K562 (cell line): ENCODE data around the gene CYFIP2. TPM values are rescaled to one million over a fixed set of nuclear protein-coding genes. Genes with fewer than 3 reads are reported as not detected.

Source experiments
- ATAC-seq: fragments of 200-7000 bp; cut with Tn5 transposase; 3 replicates; pipeline ENCODE4 v1.9.1; 2020; ENCODE audit warnings: moderate library complexity
- BruUV-seq: library from RNA; stranded (reverse); fragments of 400-500 nt; replicated peaks from 2 replicates; lab custom pipeline; 2021; lab: Mats Ljungman, UMichigan
- CTCF ChIA-PET: fragments of 300-600 bp; formaldehyde crosslinking; extraction: SDS; loops from one replicate; lab custom pipeline; 2021; ENCODE audit warnings: low intra/inter-chr PET ratio; lab: Yijun Ruan, JAX
- POLR2A ChIA-PET: fragments of 300-600, 350-650 bp; sonication (Branson Sonifier 250); formaldehyde crosslinking; extraction: SDS; loops from one replicate; lab custom pipeline; 2021; ENCODE audit warnings: antibody characterized with exemption, inconsistent platforms; lab: Yijun Ruan, JAX
- DNase-seq, 4 experiments: peaks; one replicate each; pipeline versions ENCODE4 v3.0.0 to v3.0.0-alpha.2; 2011 to 2018; ENCODE audit warnings: low spot score in 3 of 4, mixed read lengths in 3 of 4; ENCODE audit errors: extremely low read depth in 1 of 4
- FAIRE-seq: peaks from 2 replicates; lab custom pipeline; 2011; peaks lifted over from hg19 to GRCh38; lab: Jason Lieb, UNC
- H2AFZ ChIP-seq: 2 replicates; pipeline ENCODE4 v1.6.0; 2011; ENCODE audit warnings: low read depth, low read length, control low read depth, inconsistent platforms
- H3K27ac ChIP-seq: fragments of 200-600 bp; 3 replicates; pipeline ENCODE4 v1.8.0; 2011; ENCODE audit warnings: low read depth, mild to moderate bottlenecking, control low read depth, inconsistent platforms, low read length, moderate library complexity, mixed read lengths; ENCODE audit errors: extremely low read depth
- H3K27me3 ChIP-seq, 2 experiments: fragments of 300-600 bp in 1 of 2; 2 replicates in 1 of 2; 3 replicates in 1 of 2; pipeline versions ENCODE4 v1.6.0 to v1.8.0; 2011; ENCODE audit warnings: inconsistent platforms in 2 of 2, low read length in 2 of 2, mild to moderate bottlenecking in 1 of 2, mixed read lengths in 1 of 2, moderate library complexity in 1 of 2; ENCODE audit not compliant: control insufficient read depth in 2 of 2, insufficient read depth in 2 of 2
- H3K36me3 ChIP-seq: fragments of 300-600 bp; 3 replicates; pipeline ENCODE4 v1.8.0; 2011; ENCODE audit warnings: mild to moderate bottlenecking, low read length, inconsistent platforms; ENCODE audit not compliant: control insufficient read depth, insufficient read depth
- H3K4me1 ChIP-seq, 2 experiments: fragments of 200-600 bp in 1 of 2; replicated peaks in 1 of 2; 2 replicates in 1 of 2; 3 replicates in 1 of 2; pipeline versions ENCODE4 v1.5.1 to v1.8.0; 2011; ENCODE audit warnings: inconsistent platforms in 2 of 2, low read length in 2 of 2, mild to moderate bottlenecking in 1 of 2, mixed read lengths in 1 of 2, moderate library complexity in 1 of 2; ENCODE audit not compliant: control insufficient read depth in 2 of 2, insufficient read depth in 2 of 2
- H3K4me2 ChIP-seq: 2 replicates; pipeline ENCODE4 v1.6.1; 2011; ENCODE audit warnings: low read length, control low read depth, inconsistent platforms, mixed read lengths; ENCODE audit not compliant: insufficient read depth
- H3K4me3 ChIP-seq: fragments of 200-600 bp; sonication (generic), shearing (Covaris generic); 2 replicates; pipeline ENCODE4 v1.5.1; 2016; ENCODE audit warnings: control low read depth, inconsistent platforms
- H3K79me2 ChIP-seq: fragments of 200-600 bp; 3 replicates; pipeline ENCODE4 v1.8.0; 2011; ENCODE audit warnings: low read length, inconsistent platforms; ENCODE audit not compliant: control insufficient read depth, insufficient read depth
- H3K9ac ChIP-seq, 2 experiments: 2 replicates each; pipeline versions ENCODE4 v1.6.0 to v1.6.1; 2011; ENCODE audit warnings: low read depth in 2 of 2, low read length in 2 of 2, control low read depth in 1 of 2, inconsistent platforms in 1 of 2, mild to moderate bottlenecking in 1 of 2, mixed read lengths in 1 of 2; ENCODE audit not compliant: insufficient read depth in 1 of 2
- H3K9me1 ChIP-seq: one replicate; pipeline ENCODE4 v1.6.0; 2011; ENCODE audit warnings: inconsistent platforms, mild to moderate bottlenecking, low read length, moderate library complexity; ENCODE audit not compliant: control insufficient read depth, insufficient read depth
- H3K9me3 ChIP-seq: replicated peaks from 2 replicates; pipeline ENCODE4 v1.5.1; 2011; ENCODE audit warnings: low read depth, low read length, inconsistent platforms; ENCODE audit not compliant: control insufficient read depth, insufficient read depth
- H4K20me1 ChIP-seq: replicated peaks from 2 replicates; pipeline ENCODE4 v1.6.1; 2011; ENCODE audit warnings: low read length, inconsistent platforms, mixed read lengths; ENCODE audit not compliant: control insufficient read depth, insufficient read depth
- ETS2 ChIP-seq: IDR thresholded peaks from 2 replicates; pipeline ENCODE4 v1.6.1; 2016; ENCODE audit warnings: borderline replicate concordance, missing genetic modification characterization, mild to moderate bottlenecking, moderate library complexity, missing compliant biosample characterization; ENCODE audit not compliant: poor library complexity, severe bottlenecking
- SRSF9 ChIP-seq: fragments of 200-400 bp; formaldehyde crosslinking; IDR thresholded peaks from 2 replicates; pipeline ENCODE4 v1.6.1; 2017; ENCODE audit warnings: low read depth, low read length, borderline replicate concordance
- ZNF212 ChIP-seq: fragments of 450-650 bp; formaldehyde crosslinking; IDR thresholded peaks from 2 replicates; pipeline ENCODE4 v1.4.0; 2020; ENCODE audit warnings: mild to moderate bottlenecking
- ZNF696 ChIP-seq: fragments of 250-450 bp; sonication (Bioruptor Pico); conservative IDR thresholded peaks from 2 replicates; pipeline ENCODE4 v1.4.0; 2020; ENCODE audit warnings: mild to moderate bottlenecking, moderate library complexity
- WGBS: fragments of 100-300 bp; shearing (Covaris generic); methylation state at CpG from one replicate; pipeline ENCODE4 v1.1.6; 2016; ENCODE audit warnings: low coverage, mixed read lengths; ENCODE audit not compliant: insufficient coverage; ENCODE audit errors: missing lambda C conversion rate; 5-methylcytosine and 5-hydroxymethylcytosine counted together
- in situ Hi-C: fragments of 300-500 bp; cut with MboI; formaldehyde crosslinking; loops from 4 replicates; pipeline ENCODE4 v1.15.0; 2018; ENCODE audit warnings: inconsistent platforms, mixed read lengths
- intact Hi-C: fragments of 100-400 bp; cut with micrococcal nuclease; formaldehyde crosslinking; loops from 2 replicates; pipeline ENCODE4 v1.14.2; 2022
- polyA plus RNA-seq, 8 experiments: library from polyadenylated mRNA; depleted of rRNA in 4 of 8; stranded (reverse) in 5 of 8; unstranded in 3 of 8; fragments of >200 nt; fragmentation: Nextera tagmentation in 2 of 8; fragmentation: Illumina TruSeq in 1 of 8; extraction: Ambion mirVana in 2 of 8; extraction: Trizol in 1 of 8; gene quantifications; 2 replicates each; pipeline versions ENCODE4 v1.2.1 to v1.2.3, GENCODE V29; 2011 to 2014; ENCODE audit warnings: inconsistent platforms in 1 of 8, missing spikeins in 1 of 8
- total RNA-seq, 7 experiments: library from RNA; depleted of rRNA in 6 of 7; stranded (reverse); fragments of >200 nt in 6 of 7; fragmentation: Illumina TruSeq in 2 of 7; extraction: Trizol in 2 of 7; gene quantifications; 2 replicates each; pipeline versions ENCODE4 v1.2.1 to v1.2.3, GENCODE V29; 2011 to 2021; ENCODE audit warnings: low replicate concordance in 1 of 7
- TF ChIP-seq, protein P1 (sequence below): fragments of 450-650 bp; IDR thresholded peaks from 2 replicates; pipeline ENCODE4 v1.6.1; 2014; ENCODE audit warnings: low read depth, mild to moderate bottlenecking, moderate library complexity, borderline replicate concordance
- TF ChIP-seq, protein P2 (sequence below): fragments of 450-650 bp; IDR thresholded peaks from 2 replicates; pipeline ENCODE4 v1.6.1; 2016; ENCODE audit warnings: mild to moderate bottlenecking
- TF ChIP-seq, protein P3 (sequence below), 2 experiments: fragments of 250-450 bp in 1 of 2; fragments of 450-650 bp in 1 of 2; sonication (Bioruptor Pico) in 1 of 2; IDR thresholded peaks; 2 replicates each; pipeline versions ENCODE4 v1.6.1 to v1.8.0; 2016 to 2021; ENCODE audit warnings: mild to moderate bottlenecking in 2 of 2, moderate library complexity in 2 of 2, missing compliant biosample characterization in 1 of 2, missing genetic modification characterization in 1 of 2
- TF ChIP-seq, protein P4 (sequence below), 2 experiments: fragments of 450-650 bp in 1 of 2; IDR thresholded peaks; 2 replicates each; pipeline ENCODE4 v1.6.1; 2011 to 2017; ENCODE audit warnings: low read depth in 2 of 2, antibody characterized with exemption in 1 of 2, borderline replicate concordance in 1 of 2, low read length in 1 of 2, mild to moderate bottlenecking in 1 of 2, mixed read lengths in 1 of 2; ENCODE audit not compliant: control insufficient read depth in 1 of 2

CYFIP2 gene
- total and polyA plus RNA-seq, 9 of the 15 experiments (the other 6 are each of a cell fraction or from before 2014, with no cell fraction given), result 0.76 to 2.9 (median 1.4) TPM; not detected in 1

DNA sequence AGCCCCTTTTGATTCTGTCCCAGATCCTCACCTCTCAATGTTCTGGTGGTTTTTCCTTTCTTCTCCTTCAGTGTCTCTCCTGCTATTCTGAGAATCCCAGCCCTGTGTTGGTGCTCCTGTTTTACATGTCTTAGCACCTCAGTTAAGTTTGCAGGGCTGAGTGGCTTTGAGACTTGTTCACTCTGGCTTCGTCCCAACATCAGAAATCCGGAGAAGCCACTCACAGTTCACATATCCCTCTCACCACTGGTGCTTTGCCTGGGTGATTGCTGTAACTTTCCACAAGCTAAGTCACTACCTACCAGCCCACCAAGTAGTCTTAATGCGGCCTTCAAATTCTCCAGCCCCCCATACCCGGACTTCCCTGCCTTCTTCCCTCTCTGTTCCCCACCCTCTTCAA is 40.2 kb downstream of the CYFIP2 start:
- BruUV-seq, result no TSS peak
- intact Hi-C loops, result no loop called here
- no peak overlapping the region for H3K27ac ChIP-seq
- in situ Hi-C loops, result no loop called here
- no peak for ATAC-seq
- 16% methylated on average over 4 of the region's 4 CpGs for WGBS
- H3K4me1 ChIP-seq, result no peaks in the 10 kb centered on the region
- peaks cover 18 to 35% of the 10 kb centered on the region in 2 experiments for H3K27me3 ChIP-seq
- H2AFZ ChIP-seq, result no peak overlapping the region
- DNase-seq, result no peak
- no peak overlapping the region for H3K9ac ChIP-seq
- 0 out of 2 replicates have a peak, but pooled peaks cover 3% of the 10 kb centered on the region for H4K20me1 ChIP-seq
- H3K4me3 ChIP-seq, result no peak overlapping the region
- H3K79me2 ChIP-seq, result no peaks in the 10 kb centered on the region
- H3K9me1 ChIP-seq, result no peaks in the 10 kb centered on the region
- no peaks in the 10 kb centered on the region for H3K36me3 ChIP-seq
- no peak overlapping the region for H3K4me2 ChIP-seq
- TF ChIP-seq ETS2 (tag), result no peak
- TF ChIP-seq ZNF212 (CRISPR knock-in tag), result no peak
- TF ChIP-seq, protein P1, sequence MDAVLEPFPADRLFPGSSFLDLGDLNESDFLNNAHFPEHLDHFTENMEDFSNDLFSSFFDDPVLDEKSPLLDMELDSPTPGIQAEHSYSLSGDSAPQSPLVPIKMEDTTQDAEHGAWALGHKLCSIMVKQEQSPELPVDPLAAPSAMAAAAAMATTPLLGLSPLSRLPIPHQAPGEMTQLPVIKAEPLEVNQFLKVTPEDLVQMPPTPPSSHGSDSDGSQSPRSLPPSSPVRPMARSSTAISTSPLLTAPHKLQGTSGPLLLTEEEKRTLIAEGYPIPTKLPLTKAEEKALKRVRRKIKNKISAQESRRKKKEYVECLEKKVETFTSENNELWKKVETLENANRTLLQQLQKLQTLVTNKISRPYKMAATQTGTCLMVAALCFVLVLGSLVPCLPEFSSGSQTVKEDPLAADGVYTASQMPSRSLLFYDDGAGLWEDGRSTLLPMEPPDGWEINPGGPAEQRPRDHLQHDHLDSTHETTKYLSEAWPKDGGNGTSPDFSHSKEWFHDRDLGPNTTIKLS, result no peak
- TF ChIP-seq, protein P2, sequence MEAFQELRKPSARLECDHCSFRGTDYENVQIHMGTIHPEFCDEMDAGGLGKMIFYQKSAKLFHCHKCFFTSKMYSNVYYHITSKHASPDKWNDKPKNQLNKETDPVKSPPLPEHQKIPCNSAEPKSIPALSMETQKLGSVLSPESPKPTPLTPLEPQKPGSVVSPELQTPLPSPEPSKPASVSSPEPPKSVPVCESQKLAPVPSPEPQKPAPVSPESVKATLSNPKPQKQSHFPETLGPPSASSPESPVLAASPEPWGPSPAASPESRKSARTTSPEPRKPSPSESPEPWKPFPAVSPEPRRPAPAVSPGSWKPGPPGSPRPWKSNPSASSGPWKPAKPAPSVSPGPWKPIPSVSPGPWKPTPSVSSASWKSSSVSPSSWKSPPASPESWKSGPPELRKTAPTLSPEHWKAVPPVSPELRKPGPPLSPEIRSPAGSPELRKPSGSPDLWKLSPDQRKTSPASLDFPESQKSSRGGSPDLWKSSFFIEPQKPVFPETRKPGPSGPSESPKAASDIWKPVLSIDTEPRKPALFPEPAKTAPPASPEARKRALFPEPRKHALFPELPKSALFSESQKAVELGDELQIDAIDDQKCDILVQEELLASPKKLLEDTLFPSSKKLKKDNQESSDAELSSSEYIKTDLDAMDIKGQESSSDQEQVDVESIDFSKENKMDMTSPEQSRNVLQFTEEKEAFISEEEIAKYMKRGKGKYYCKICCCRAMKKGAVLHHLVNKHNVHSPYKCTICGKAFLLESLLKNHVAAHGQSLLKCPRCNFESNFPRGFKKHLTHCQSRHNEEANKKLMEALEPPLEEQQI, result no peak
- no peak for TF ChIP-seq SRSF9
- TF ChIP-seq, protein P3, sequence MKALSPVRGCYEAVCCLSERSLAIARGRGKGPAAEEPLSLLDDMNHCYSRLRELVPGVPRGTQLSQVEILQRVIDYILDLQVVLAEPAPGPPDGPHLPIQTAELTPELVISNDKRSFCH (CRISPR knock-in tag; IDR thresholded peaks at IDR 0.05), result no peak
- TF ChIP-seq, protein P3 (tag; IDR thresholded peaks at IDR 0.05), result no peak
- TF ChIP-seq, protein P4, sequence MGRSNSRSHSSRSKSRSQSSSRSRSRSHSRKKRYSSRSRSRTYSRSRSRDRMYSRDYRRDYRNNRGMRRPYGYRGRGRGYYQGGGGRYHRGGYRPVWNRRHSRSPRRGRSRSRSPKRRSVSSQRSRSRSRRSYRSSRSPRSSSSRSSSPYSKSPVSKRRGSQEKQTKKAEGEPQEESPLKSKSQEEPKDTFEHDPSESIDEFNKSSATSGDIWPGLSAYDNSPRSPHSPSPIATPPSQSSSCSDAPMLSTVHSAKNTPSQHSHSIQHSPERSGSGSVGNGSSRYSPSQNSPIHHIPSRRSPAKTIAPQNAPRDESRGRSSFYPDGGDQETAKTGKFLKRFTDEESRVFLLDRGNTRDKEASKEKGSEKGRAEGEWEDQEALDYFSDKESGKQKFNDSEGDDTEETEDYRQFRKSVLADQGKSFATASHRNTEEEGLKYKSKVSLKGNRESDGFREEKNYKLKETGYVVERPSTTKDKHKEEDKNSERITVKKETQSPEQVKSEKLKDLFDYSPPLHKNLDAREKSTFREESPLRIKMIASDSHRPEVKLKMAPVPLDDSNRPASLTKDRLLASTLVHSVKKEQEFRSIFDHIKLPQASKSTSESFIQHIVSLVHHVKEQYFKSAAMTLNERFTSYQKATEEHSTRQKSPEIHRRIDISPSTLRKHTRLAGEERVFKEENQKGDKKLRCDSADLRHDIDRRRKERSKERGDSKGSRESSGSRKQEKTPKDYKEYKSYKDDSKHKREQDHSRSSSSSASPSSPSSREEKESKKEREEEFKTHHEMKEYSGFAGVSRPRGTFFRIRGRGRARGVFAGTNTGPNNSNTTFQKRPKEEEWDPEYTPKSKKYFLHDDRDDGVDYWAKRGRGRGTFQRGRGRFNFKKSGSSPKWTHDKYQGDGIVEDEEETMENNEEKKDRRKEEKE (IDR thresholded peaks at IDR 0.05; ENCODE audit: borderline replicate concordance in 1 of 2, control insufficient read depth in 1 of 2, low read depth in 2 of 2, low read length in 1 of 2), result no peak
- no peak for TF ChIP-seq ZNF696 (CRISPR knock-in tag)
- H3K9me3 ChIP-seq, result no peaks in the 10 kb centered on the region
- POLR2A ChIA-PET, result no interaction called here
- CTCF ChIA-PET, result no interaction called here
- FAIRE-seq, result no peak
